ENCODE data around the gene TRIM9. TPM values are rescaled to one million over a fixed set of nuclear protein-coding genes. Genes with fewer than 3 reads are reported as not detected.

TRIM9 gene
- total and polyA plus RNA-seq, 9 of the 15 experiments (the other 6 are each of a cell fraction or from before 2014, with no cell fraction given) = 0.03 to 0.15 (median 0.04) TPM; not detected in 4

GRCh38 chr14:50979941-50980850 lies 114.7 kb downstream of the TRIM9 start (continued):
- TF ChIP-seq REST (IDR thresholded peaks at IDR 0.05; ENCODE audit: borderline replicate concordance) = no peak
- TF ChIP-seq REST (CRISPR knock-in tag; IDR thresholded peaks at IDR 0.05; ENCODE audit: low read depth) = no peak
- TF ChIP-seq NBN (IDR thresholded peaks at IDR 0.05; ENCODE audit: low read depth) = no peak
- no peak for TF ChIP-seq ZNF197 (CRISPR knock-in tag; IDR thresholded peaks at IDR 0.05; ENCODE audit: low read depth)
- TF ChIP-seq NEUROD1 (IDR thresholded peaks at IDR 0.05; ENCODE audit: borderline replicate concordance, low read depth, low read length, partially characterized antibody) = no peak

Measured in K562 (cell line).